ENCODE results near the gene PDE6B. TPM values are rescaled to one million over a fixed set of nuclear protein-coding genes. Genes with fewer than 3 reads are reported as not detected.

The PDE6B gene
- polyA plus RNA-seq (2011; rRNA removed) = 0.20 and 0.64 TPM in 2 replicates
- 0.46 and 0.52 TPM in 2 replicates for polyA minus RNA-seq (2011; rRNA and poly(A)+ RNA removed)

DNA sequence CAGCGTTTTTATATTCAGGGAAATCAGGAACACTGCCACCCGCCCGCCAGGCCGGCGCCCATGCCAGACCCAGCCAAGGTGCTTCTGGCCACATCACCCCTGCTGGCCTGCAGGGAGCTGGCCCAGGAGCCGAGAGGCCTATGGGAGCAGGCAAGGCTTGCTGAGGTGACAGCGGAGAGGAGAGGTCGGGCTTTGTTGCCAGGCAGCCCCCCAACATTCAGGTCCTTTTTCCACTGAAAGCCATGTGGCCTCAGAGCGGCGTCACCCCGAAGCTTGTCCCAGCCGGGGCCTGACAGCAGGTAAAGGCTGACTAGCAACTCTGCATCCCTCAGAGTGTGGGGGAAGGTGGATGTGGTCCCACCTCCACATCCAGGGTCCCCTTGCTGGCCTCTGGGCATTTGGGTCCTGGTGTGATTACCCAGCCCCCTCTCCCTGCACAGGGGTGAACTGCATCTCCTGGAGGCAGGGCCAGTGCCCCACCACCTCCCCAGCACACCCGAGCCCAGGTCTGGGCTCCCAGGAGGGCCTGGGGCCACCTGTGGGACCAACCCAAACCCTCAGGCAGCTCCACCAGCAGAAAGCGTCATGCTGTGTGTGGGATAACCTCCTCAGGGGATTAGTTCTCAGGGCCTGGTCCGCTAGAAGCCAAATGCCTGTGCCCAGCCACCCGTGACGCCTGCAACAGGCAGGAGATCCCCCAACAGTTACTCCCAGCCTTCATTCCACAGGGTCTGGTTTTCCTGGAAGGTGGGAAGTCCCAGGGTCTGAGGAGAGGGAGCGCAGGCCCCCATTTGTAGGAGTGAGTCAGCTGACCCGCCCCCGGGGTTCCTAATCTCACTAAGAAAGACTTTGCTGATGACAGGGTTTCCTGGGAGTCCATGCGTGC is at the start of gene PDE6B:
TSS of gene PDE6B (plus strand) at position 869 of the 886 bp plus-strand sequence. CDS start 54 bp downstream, outside the sequence.
- ChIA-PET POLR2A (no interaction called here), CTCF (no interaction called here)
- no peaks in the 10 kb centered on the region for H3K27me3 ChIP-seq (ENCODE audit: control insufficient read depth, insufficient read depth, low read length)
- H3K4me3 ChIP-seq (ENCODE audit: low read depth, low read length) = no peak within 1 kb of the TSS
- TF ChIP-seq, protein P1, sequence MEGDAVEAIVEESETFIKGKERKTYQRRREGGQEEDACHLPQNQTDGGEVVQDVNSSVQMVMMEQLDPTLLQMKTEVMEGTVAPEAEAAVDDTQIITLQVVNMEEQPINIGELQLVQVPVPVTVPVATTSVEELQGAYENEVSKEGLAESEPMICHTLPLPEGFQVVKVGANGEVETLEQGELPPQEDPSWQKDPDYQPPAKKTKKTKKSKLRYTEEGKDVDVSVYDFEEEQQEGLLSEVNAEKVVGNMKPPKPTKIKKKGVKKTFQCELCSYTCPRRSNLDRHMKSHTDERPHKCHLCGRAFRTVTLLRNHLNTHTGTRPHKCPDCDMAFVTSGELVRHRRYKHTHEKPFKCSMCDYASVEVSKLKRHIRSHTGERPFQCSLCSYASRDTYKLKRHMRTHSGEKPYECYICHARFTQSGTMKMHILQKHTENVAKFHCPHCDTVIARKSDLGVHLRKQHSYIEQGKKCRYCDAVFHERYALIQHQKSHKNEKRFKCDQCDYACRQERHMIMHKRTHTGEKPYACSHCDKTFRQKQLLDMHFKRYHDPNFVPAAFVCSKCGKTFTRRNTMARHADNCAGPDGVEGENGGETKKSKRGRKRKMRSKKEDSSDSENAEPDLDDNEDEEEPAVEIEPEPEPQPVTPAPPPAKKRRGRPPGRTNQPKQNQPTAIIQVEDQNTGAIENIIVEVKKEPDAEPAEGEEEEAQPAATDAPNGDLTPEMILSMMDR (IDR thresholded peaks at IDR 0.05; ENCODE audit: low read depth, low read length) = no peak
- H3K27ac ChIP-seq (ENCODE audit: low read depth, low read length) = no peak within 1 kb of the TSS
- no peak for DNase-seq (ENCODE audit: low read depth, low spot score)
- peaks cover 76% of the 10 kb centered on the region for H3K9me3 ChIP-seq (ENCODE audit: control insufficient read depth, insufficient read depth, low read length)

DNA sequence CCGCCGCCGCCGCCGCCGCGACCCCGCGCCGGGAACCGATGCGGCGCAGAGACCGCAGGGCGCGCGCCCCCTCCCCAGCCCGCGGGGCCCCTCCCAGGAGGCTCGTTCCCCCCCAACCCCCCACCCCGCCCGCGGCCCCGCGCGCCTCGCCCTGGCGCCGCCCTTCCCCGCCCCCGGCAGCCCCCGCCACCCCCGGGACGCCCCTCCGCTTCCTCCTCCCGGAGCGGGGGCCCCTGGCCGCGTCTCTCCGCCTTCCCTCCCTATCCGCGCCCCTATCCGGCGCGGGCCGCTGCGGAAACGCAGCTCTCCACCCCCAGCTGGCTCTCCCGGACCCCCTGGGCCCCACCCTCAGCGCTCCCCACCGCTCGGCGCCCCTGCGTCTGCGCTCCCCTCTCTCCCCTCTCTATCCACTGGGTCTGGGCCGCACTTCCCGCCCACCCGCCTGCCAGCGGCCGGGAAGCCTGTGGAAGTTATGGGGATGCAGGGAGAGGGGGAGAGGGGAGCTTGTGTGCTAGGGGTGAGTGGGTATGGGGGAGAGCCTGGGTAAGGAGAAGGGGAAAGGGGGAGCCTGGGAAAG is 49.0 kb upstream of the PDE6B start, which contains the start of gene TMEM271:
TSS of gene TMEM271 (minus strand) at position 51 of the 577 bp plus-strand sequence. CDS start 233 bp downstream, outside the sequence.
- CTCF ChIA-PET = no interaction called here
- Histone ChIP-seq H3K27ac (ENCODE audit: low read depth, low read length) (no peak within 1 kb of the TSS), H3K9me3 (ENCODE audit: control insufficient read depth, insufficient read depth, low read length) (no peaks in the 10 kb centered on the region; the same call in 1 of the 2 replicates), H3K27me3 (ENCODE audit: control insufficient read depth, insufficient read depth, low read length) (peaks cover 50% of the 10 kb centered on the region), H3K4me3 (ENCODE audit: low read depth, low read length) (no peak within 1 kb of the TSS)
- TF ChIP-seq, protein P1 (IDR thresholded peaks at IDR 0.05; ENCODE audit: low read depth, low read length) = no peak
- POLR2A ChIA-PET = no interaction called here
- no peak for DNase-seq (ENCODE audit: low read depth, low spot score)

DNA sequence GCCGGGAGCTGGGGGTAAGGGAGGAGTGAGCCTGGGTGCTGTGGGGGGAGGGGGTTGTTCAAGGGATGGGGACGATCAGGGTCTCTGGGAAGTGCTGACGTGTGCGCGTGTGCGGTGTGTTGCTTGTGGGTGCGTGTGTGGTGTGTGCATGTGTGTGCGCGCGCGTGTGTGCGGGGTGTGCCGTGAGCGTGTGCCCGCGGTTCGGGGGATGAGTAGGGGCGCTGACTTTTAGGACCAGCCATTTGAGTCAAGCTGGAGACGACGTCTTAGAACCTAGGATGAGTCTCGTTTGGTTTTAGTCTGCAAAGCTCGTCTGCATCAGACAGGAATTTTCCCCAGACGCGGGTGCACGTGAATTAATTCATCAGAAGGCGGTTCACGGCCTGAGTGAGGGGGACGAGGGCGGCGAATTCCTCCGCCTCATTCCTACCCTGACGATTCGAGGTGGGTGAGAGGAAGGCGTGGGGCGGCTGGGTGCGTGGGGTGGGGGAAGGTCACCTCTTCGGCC is 48.3 kb upstream of the PDE6B start:
- DNase-seq (ENCODE audit: low read depth, low spot score) = no peak
- H3K27me3 ChIP-seq (ENCODE audit: control insufficient read depth, insufficient read depth, low read length) = peaks cover 52% of the 10 kb centered on the region
- H3K27ac ChIP-seq (ENCODE audit: low read depth, low read length) = no peak overlapping the region
- TF ChIP-seq, protein P1 (IDR thresholded peaks at IDR 0.05; ENCODE audit: low read depth, low read length) = no peak
- no peaks in the 10 kb centered on the region; the same call in 1 of the 2 replicates for H3K9me3 ChIP-seq (ENCODE audit: control insufficient read depth, insufficient read depth, low read length)
- no peak overlapping the region for H3K4me3 ChIP-seq (ENCODE audit: low read depth, low read length)
- POLR2A ChIA-PET = no interaction called here
- CTCF ChIA-PET = no interaction called here

DNA sequence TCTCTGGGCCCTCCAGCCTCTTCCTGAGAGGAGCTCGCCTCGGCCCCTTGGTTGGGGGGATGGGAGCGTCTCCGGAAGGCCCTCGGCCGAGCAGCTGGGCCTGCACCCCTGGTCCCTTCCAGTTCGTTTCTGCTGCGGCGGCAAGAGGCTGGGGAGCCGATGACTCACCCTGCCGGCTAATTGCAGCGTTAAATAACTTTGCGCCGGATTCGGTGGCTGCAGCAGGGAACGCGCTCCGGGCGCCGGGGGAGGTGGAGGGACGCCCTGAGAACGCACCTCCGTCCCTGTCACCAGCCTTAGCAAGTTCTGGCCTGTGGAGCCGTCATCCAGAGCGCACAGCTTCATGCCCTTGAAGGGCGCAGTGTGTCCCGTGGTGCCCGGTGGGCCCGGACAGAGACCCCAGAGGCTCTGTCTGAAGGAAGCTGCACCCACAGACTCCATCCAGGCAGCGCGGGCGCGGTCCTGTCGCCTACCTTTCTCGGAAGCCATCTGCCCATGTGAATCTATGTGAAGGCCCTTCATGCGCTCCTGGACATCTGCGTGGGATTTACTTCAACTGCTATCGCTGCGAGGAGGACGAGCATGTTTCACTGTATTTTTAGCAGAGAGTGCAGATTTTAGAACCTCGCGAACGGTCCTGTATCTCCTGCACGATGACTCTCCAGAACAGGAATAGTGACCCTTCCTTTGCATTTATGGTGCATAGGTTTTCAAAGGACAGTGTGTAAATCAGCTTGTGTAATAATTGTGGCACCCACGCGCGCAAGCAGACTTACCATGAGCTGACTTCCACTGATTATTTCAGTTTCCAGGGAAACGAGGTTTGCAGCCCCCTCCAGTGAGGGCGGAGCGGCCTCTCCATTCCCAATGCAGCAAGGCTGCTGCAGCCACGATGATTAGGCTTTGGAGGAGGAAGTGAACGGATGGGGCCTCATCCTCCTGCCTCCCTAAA is 47.6 kb upstream of the PDE6B start:
- Histone ChIP-seq H3K9me3 (ENCODE audit: control insufficient read depth, insufficient read depth, low read length) (no peaks in the 10 kb centered on the region; the same call in 1 of the 2 replicates), H3K4me3 (ENCODE audit: low read depth, low read length) (no peak overlapping the region), H3K27ac (ENCODE audit: low read depth, low read length) (no peak overlapping the region), H3K27me3 (ENCODE audit: control insufficient read depth, insufficient read depth, low read length) (peaks cover 50% of the 10 kb centered on the region)
- CTCF ChIA-PET = no interaction called here
- TF ChIP-seq, protein P1 (IDR thresholded peaks at IDR 0.05; ENCODE audit: low read depth, low read length) = no peak
- no peak for DNase-seq (ENCODE audit: low read depth, low spot score)
- POLR2A ChIA-PET = no interaction called here

Measured in AG04450 (cell line).